Endodermal cell (in vitro differentiated cells): ENCODE data around the gene MALRD1. TPM values are rescaled to one million over a fixed set of nuclear protein-coding genes. Genes with fewer than 3 reads are reported as not detected.

Experiments
- DNase-seq: peaks from one replicate; pipeline ENCODE4 v3.0.0-alpha.2; 2017
- H3K27ac ChIP-seq: 2 replicates; pipeline ENCODE4 v1.5.1; 2013; ENCODE audit warnings: mild to moderate bottlenecking, low read depth, low read length, moderate library complexity
- H3K27me3 ChIP-seq: 2 replicates; pipeline ENCODE4 v1.6.1; 2013; ENCODE audit warnings: mild to moderate bottlenecking, low read length, moderate library complexity; ENCODE audit not compliant: insufficient read depth, control insufficient read depth, poor library complexity, severe bottlenecking
- H3K36me3 ChIP-seq: 2 replicates; pipeline ENCODE4 v1.7.0; 2013; ENCODE audit warnings: mild to moderate bottlenecking, low read length, moderate library complexity; ENCODE audit not compliant: control insufficient read depth, insufficient read depth
- H3K4me1 ChIP-seq: one replicate; pipeline ENCODE4 v1.7.0; 2013; ENCODE audit warnings: low read length; ENCODE audit not compliant: control insufficient read depth, insufficient read depth
- H3K4me3 ChIP-seq: 2 replicates; pipeline ENCODE4 v1.5.1; 2013; ENCODE audit warnings: mild to moderate bottlenecking, low read length, moderate library complexity
- H3K9ac ChIP-seq: 2 replicates; pipeline ENCODE4 v1.6.1; 2013; ENCODE audit warnings: mild to moderate bottlenecking, low read length, moderate library complexity; ENCODE audit not compliant: poor library complexity, severe bottlenecking; ENCODE audit errors: extremely low read depth
- H3K9me3 ChIP-seq: 2 replicates; pipeline ENCODE4 v1.6.1; 2013; ENCODE audit warnings: mild to moderate bottlenecking, low read length, moderate library complexity; ENCODE audit not compliant: control insufficient read depth
- H3K27ac Mint-ChIP-seq: 2 replicates; pipeline ENCODE4 v1.8.0; 2020; ENCODE audit warnings: mixed read lengths
- H3K27me3 Mint-ChIP-seq: 2 replicates; pipeline ENCODE4 v1.8.0; 2021; ENCODE audit warnings: mild to moderate bottlenecking, mixed read lengths; ENCODE audit not compliant: insufficient read depth
- H3K36me3 Mint-ChIP-seq: 2 replicates; pipeline ENCODE4 v1.8.0; 2020; ENCODE audit warnings: low read depth, mixed read lengths
- H3K4me1 Mint-ChIP-seq: 2 replicates; pipeline ENCODE4 v1.8.0; 2020; ENCODE audit warnings: mixed read lengths
- H3K4me3 Mint-ChIP-seq: 2 replicates; pipeline ENCODE4 v1.8.0; 2020; ENCODE audit warnings: mild to moderate bottlenecking, moderate library complexity, mixed read lengths
- H3K9me3 Mint-ChIP-seq: 2 replicates; pipeline ENCODE4 v1.8.0; 2020; ENCODE audit warnings: mild to moderate bottlenecking, mixed read lengths
- CTCF ChIP-seq: fragments of 200-600 bp; sonication (generic); conservative IDR thresholded peaks from 2 replicates; pipeline ENCODE4 v1.5.0; 2021; ENCODE audit warnings: antibody characterized with exemption, mild to moderate bottlenecking
- WGBS, 2 experiments: methylation state at CpG; one replicate each; pipeline versions ENCODE4 v1.1.5 to v1.1.7; 2013; ENCODE audit warnings: missing lambda C conversion rate in 2 of 2, mixed read lengths in 1 of 2; ENCODE audit not compliant: insufficient coverage in 1 of 2, insufficient read length in 1 of 2; 5-methylcytosine and 5-hydroxymethylcytosine counted together
- total RNA-seq, 2 donors: library from RNA; stranded (reverse); fragmentation: NEBNext Ultra II Directional in 1 of 2; extraction: Animal tissue kit (Norgen Biotek cat#: 25700) in 1 of 2; gene quantifications; 2 replicates in 1 of 2; 3 replicates in 1 of 2; pipeline ENCODE4 v1.2.1, GENCODE V29; 2021

The MALRD1 gene
- total RNA-seq, 2 donors from 2014 or later, result 0.64 to 1.5 TPM

- no peak for DNase-seq
- Mint-ChIP-seq H3K27ac (no peak overlapping the region), H3K27me3 (no peaks in the 10 kb centered on the region), H3K36me3 (no peaks in the 10 kb centered on the region), H3K9me3 (no peaks in the 10 kb centered on the region), H3K4me3 (no peak overlapping the region), H3K4me1 (peaks cover 7% of the 10 kb centered on the region)
- Histone ChIP-seq H3K4me1 (no peaks in the 10 kb centered on the region), H3K27ac (no peak overlapping the region), H3K36me3 (no peaks in the 10 kb centered on the region), H3K4me3 (no peak overlapping the region), H3K9ac (no peak overlapping the region), H3K27me3 (no peaks in the 10 kb centered on the region), H3K9me3 (no peaks in the 10 kb centered on the region)
- TF ChIP-seq CTCF, result no peak
- WGBS, 2 experiments, result 86 to 100% methylated on average over 2 of the region's 2 CpGs
Measured at GRCh38 chr10:19775296-19775695, 726.7 kb downstream of the MALRD1 start.

GRCh38 chr10:19777806-19778205 lies 729.2 kb downstream of the MALRD1 start:
- Histone ChIP-seq H3K9ac (no peak overlapping the region), H3K4me1 (no peaks in the 10 kb centered on the region), H3K27ac (no peak overlapping the region), H3K4me3 (no peak overlapping the region), H3K27me3 (no peaks in the 10 kb centered on the region), H3K36me3 (no peaks in the 10 kb centered on the region), H3K9me3 (no peaks in the 10 kb centered on the region)
- no peaks in the 10 kb centered on the region for H3K27me3 Mint-ChIP-seq
- peaks cover 7% of the 10 kb centered on the region for H3K4me1 Mint-ChIP-seq
- no peak for DNase-seq
- 25 to 72% methylated on average over 1 to 2 of the region's 2 CpGs for WGBS, 2 experiments
- no peak overlapping the region for H3K27ac Mint-ChIP-seq
- H3K9me3 Mint-ChIP-seq, result no peaks in the 10 kb centered on the region
- no peak for TF ChIP-seq CTCF
- H3K36me3 Mint-ChIP-seq, result no peaks in the 10 kb centered on the region
- H3K4me3 Mint-ChIP-seq, result no peak overlapping the region

GRCh38 chr10:19778996-19779395 lies 730.4 kb downstream of the MALRD1 start:
- H3K9me3 Mint-ChIP-seq, result no peaks in the 10 kb centered on the region
- H3K36me3 ChIP-seq, result no peaks in the 10 kb centered on the region
- no peaks in the 10 kb centered on the region for H3K36me3 Mint-ChIP-seq
- WGBS, 2 experiments, result 89% methylated on average over 1 of the region's 2 CpGs; no CpG with 5 or more reads in 1 of the 2 experiments
- no peaks in the 10 kb centered on the region for H3K9me3 ChIP-seq
- H3K27ac ChIP-seq, result no peak overlapping the region
- H3K27ac Mint-ChIP-seq, result no peak overlapping the region
- TF ChIP-seq CTCF, result no peak
- no peaks in the 10 kb centered on the region for H3K27me3 Mint-ChIP-seq
- H3K9ac ChIP-seq, result no peak overlapping the region
- peaks cover 7% of the 10 kb centered on the region for H3K4me1 Mint-ChIP-seq
- H3K4me3 Mint-ChIP-seq, result no peak overlapping the region
- H3K27me3 ChIP-seq, result no peaks in the 10 kb centered on the region
- no peak overlapping the region for H3K4me3 ChIP-seq
- DNase-seq, result no peak
- no peaks in the 10 kb centered on the region for H3K4me1 ChIP-seq
